ENCODE results near the gene ACVR1.

Gene ACVR1

DNA sequence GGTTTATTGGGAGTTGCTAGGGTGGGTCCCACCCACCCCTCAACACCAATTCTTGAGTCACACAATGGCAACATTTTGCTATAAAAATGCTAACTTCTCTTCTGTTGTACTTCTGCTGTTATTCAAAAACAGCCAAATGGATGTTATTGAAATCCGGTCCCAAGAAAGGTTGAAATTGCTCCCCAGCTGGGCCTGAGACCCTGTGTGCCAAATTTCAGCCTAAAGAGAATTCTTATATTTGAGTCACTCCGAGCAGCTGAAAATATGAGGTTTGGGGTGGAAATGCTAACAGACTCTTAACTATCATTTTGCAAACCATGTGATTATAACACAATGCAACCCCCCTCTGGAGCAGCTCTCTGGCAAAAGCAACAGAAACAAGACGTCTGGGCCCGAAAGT lies 27.0 kb upstream of the ACVR1 start:
- ChIA-PET POLR2A (no interaction called here), CTCF (interaction anchor here (1.2 kb wide), 1 partner anchor 11 kb away, joined by 3 read pairs; no protein-coding TSS in a partner anchor)
- no peak for DNase-seq (ENCODE audit: extremely low spot score)
- TF ChIP-seq, protein P1, sequence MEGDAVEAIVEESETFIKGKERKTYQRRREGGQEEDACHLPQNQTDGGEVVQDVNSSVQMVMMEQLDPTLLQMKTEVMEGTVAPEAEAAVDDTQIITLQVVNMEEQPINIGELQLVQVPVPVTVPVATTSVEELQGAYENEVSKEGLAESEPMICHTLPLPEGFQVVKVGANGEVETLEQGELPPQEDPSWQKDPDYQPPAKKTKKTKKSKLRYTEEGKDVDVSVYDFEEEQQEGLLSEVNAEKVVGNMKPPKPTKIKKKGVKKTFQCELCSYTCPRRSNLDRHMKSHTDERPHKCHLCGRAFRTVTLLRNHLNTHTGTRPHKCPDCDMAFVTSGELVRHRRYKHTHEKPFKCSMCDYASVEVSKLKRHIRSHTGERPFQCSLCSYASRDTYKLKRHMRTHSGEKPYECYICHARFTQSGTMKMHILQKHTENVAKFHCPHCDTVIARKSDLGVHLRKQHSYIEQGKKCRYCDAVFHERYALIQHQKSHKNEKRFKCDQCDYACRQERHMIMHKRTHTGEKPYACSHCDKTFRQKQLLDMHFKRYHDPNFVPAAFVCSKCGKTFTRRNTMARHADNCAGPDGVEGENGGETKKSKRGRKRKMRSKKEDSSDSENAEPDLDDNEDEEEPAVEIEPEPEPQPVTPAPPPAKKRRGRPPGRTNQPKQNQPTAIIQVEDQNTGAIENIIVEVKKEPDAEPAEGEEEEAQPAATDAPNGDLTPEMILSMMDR (IDR thresholded peaks at IDR 0.05; ENCODE audit: control extremely low read depth, extremely low read depth, low read depth, missing control alignments), result no peak

- CTCF ChIA-PET, result no interaction called here
- DNase-seq (ENCODE audit: extremely low spot score), result no peak
- TF ChIP-seq, protein P1 (IDR thresholded peaks at IDR 0.05; ENCODE audit: control extremely low read depth, extremely low read depth, low read depth, missing control alignments), result no peak
- POLR2A ChIA-PET, result no interaction called here
Measured at GRCh38 chr2:157902692-157903091, 26.6 kb upstream of the ACVR1 start.

DNA sequence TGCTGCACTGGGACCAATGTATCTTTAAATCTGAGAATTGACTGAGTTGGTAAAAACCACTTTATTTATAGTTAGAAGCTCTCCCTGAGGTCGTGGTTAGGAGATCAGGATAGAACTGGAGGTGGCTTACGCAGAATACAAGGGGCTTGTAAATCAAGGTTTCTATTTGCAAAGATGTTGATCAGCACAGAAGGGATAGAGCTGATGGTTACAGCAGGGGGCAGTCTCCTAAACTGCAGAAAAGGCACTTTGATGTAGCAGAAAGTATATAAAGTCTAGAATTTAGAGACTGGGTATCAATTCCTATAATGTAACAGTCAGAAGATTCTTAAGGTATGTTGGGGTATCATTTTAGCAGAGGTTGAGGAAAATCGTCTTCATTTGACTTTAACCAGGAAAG lies 25.2 kb upstream of the ACVR1 start:
- CTCF ChIA-PET, result interaction anchor here (1.0 to 1.6 kb wide), 3 partner anchors 9 kb away, joined by 3 to 4 read pairs (median 3); no protein-coding TSS in a partner anchor
- POLR2A ChIA-PET, result no interaction called here
- TF ChIP-seq, protein P1 (IDR thresholded peaks at IDR 0.05; ENCODE audit: control extremely low read depth, extremely low read depth, low read depth, missing control alignments), result peak; percentile 33
- DNase-seq (ENCODE audit: extremely low spot score), result no peak

DNA sequence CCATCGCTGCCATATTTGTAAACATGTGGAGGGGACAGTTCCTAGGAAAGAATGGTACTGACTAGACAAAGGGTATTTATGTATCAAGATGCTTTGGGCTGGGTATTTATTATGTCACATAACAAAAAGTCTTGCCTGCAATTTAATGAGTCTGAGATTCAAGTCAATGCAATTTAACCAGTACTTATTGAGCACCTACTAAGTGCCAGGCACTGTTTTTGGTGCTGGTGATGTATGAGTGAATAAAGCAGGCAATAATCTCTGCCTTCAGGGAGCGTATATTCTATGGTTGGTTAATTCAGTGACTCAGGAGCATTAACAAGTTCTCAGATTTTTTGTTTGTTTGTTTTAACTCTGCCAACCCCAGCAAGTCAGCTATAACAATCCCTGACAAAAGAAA lies 24.6 kb upstream of the ACVR1 start:
- TF ChIP-seq, protein P1 (IDR thresholded peaks at IDR 0.05; ENCODE audit: control extremely low read depth, extremely low read depth, low read depth, missing control alignments), result no peak
- no peak for DNase-seq (ENCODE audit: extremely low spot score)
- CTCF ChIA-PET, result interaction anchor here (1.0 to 1.6 kb wide), 2 partner anchors 8 to 10 kb away, joined by 3 to 4 read pairs; no protein-coding TSS in a partner anchor
- POLR2A ChIA-PET, result no interaction called here

DNA sequence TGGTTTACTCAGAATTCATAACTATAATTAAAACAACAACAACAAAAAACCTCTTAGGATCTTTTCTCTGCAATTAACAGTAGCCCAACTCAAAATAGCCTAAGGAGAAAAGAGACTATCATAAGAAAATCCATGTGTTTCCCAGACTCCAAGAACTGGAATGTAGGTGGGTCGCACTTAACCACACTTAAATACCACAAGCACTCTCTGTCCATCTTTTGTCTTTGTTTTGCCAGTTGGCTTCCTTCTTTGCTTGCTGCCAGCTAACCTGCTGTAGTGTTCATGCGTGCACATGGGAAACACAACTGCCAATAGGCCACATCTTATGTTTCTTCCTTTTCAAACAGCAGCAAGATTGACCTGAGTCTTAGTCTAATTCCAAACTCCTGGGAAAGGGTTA lies 24.1 kb upstream of the ACVR1 start:
- POLR2A ChIA-PET, result no interaction called here
- CTCF ChIA-PET, result interaction anchor here (1.0 to 1.3 kb wide), 2 partner anchors 10 to 23 kb away, joined by 3 read pairs; no protein-coding TSS in a partner anchor
- no peak for DNase-seq (ENCODE audit: extremely low spot score)
- TF ChIP-seq, protein P1 (IDR thresholded peaks at IDR 0.05; ENCODE audit: control extremely low read depth, extremely low read depth, low read depth, missing control alignments), result no peak

DNA sequence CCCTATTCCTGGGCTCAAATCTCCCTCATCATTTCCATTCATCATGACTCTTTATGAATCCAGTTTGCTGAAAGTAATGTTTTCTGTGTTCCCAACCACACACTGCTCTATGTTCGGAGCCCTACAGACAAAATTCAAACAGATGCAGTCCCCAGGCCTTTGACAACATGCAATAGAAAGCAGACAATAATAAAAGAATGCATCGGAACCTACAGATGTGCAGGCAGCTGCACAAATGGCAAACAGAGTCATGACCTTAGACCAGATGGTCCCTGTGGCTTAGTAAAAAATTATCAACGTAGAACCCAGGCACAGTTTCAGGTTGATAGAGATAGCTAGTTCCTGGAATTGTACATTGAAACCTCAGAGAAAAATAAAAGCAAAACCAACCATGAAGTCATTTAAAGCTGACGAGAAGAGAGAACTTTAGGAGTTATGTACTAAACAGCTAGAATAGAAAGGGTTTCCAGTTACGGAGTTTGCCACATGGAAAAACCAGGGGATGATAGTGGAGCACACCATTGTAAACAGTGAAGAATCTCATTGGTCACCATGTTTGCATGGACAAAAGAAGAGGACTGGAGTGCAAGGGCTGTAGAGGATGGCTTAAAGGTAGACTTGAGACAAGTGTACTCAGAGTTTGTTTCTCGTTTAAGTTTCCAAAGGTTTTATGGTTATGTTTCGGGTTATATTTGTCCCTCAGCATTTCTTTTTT lies 23.2 kb upstream of the ACVR1 start:
- CTCF ChIA-PET, result interaction anchor here (0.7 to 1.3 kb wide), 3 partner anchors 10 to 44 kb away, joined by 3 read pairs; no protein-coding TSS in a partner anchor
- TF ChIP-seq, protein P1 (IDR thresholded peaks at IDR 0.05; ENCODE audit: control extremely low read depth, extremely low read depth, low read depth, missing control alignments), result no peak
- peak; percentile 19 for DNase-seq (ENCODE audit: extremely low spot score)
- POLR2A ChIA-PET, result no interaction called here

Measured in GM10248 (cell line).